SKM-1 (cell line): Measurements from ENCODE around the gene U2AF2.
A peak's percentile ranks its signal among the peaks of the same experiment; 100 is the strongest.

Experiments
- DNase-seq: peaks from one replicate; lab custom pipeline; 2025; ENCODE audit not compliant: unreplicated experiment; lab: John Stamatoyannopoulos, UW

Gene U2AF2

GRCh38 chr19:55654323-55654867, 440 bp upstream of the U2AF2 start:
- peak; percentile 86 for DNase-seq

DNA sequence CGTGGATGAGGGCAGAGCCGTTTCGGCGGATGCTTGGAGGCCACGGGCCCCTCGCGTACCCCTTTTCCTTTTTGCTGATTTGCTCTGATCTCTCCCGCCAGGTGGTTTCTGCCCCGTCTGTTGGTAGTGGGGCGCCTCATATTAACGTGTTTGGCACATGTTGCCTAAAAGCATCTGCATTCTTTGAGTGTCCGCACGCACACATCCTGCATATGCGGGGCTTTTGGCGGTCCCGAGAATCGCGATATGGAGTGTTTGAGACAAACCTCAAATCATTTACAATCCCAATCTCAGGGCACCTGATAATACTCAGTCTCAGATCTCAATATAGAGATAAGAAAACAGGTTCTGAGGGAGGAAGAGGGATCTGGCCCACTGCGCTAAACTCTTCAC, 809 bp downstream of the U2AF2 start:
- no peak for DNase-seq

- DNase-seq, result no peak
These were observed 1.7 kb downstream of the U2AF2 start for GRCh38 chr19:55656552-55656951.

- DNase-seq, result no peak
These were observed 2.3 kb downstream of the U2AF2 start for GRCh38 chr19:55656988-55657747.

GRCh38 chr19:55658846-55659459, 4.1 kb downstream of the U2AF2 start:
- DNase-seq, result no peak

DNA sequence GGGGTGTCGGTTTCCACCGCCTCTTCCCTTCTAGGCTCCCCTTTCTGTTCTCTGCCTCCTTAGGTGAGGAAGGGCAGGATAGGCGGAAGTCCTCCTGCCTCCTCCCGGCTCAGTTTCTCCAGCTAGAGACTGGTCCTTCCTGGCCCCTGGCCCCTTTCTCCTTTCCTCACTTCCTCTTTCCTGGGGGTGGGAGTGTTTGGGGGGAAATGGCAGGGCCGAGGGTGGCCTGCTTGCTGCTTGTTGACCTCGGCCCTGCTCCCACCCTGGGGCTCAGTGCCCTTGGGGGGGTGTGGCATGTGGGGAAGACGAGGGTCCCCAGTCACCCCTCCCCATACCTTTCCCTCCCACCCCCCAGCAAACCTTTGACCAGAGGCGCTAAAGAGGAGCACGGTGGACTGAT, 5.0 kb downstream of the U2AF2 start:
- DNase-seq, result no peak

DNA sequence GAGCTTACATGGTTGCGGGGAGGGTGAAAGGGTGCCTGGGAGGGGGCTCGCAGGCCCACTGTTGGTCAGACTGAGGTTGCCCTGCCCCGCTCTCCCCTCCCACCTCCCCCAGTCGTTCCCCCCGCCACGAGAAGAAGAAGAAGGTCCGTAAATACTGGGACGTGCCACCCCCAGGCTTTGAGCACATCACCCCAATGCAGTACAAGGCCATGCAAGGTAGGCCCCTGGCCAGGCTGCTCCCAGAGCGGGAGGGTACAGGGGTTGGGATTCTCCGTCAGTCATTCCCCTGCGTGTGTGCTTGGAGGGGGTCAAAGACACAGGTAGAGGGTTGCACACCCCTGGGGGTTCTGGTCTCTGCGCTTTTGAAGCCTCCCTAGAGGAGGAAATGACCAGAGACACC, 5.6 kb downstream of the U2AF2 start:
- no peak for DNase-seq

DNA sequence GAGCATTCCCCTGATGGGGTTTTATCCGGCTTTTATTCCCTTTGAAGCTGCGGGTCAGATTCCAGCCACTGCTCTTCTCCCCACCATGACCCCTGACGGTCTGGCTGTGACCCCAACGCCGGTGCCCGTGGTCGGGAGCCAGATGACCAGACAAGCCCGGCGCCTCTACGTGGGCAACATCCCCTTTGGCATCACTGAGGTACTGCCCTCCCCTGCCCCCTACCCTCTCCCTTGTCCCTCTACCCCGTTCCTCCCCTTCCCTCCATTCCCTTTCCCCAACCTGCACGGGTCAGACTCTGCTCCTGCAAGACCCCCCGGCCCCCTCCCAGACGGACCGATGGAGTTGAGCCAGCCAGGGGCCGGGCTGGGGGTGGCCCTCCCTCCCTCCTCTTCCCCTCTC, 6.2 kb downstream of the U2AF2 start:
- no peak for DNase-seq

DNA sequence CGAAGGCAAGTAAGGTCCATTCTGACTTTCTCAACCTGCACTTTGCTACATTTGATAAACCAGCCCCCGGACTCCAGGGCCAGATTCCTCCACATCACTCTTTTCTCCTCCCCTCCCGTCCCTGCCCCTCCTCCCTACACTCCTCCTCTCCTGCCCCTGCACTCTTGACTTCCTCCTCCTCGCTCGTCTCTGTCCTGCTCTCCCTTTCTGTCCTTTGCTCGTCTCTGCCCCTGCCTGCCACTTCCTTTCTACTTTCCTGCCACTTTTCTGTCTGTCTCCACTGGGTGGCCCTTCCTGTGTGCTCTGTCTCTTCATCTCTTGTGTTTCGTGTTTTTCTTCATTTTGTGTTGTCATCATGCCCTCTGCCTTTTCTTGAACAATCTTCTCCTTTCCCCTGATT, 7.0 kb downstream of the U2AF2 start:
- DNase-seq, result no peak

- DNase-seq, result no peak
These were observed 9.2 kb downstream of the U2AF2 start for GRCh38 chr19:55663846-55664536.

GRCh38 chr19:55666343-55667005, 11.6 kb downstream of the U2AF2 start:
- no peak for DNase-seq

DNA sequence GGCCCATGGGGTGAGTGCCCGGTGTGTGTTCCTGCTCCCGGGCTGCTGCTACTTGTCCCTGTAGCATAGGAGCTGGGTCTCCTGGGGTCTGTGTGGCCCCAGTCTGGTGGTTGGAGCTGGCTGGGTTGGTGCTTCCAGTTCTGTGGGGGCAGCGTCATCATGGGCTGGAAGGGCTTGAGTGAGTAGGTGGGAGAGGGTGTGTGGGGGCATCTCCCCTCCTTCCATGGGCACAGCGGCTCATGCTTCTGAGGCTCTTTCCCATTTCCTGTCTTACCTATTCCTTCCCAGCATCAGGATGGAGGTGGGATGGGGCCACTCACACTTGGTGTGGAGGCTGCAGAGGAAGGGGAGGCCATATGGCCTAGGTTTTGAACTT, 12.2 kb downstream of the U2AF2 start:
- DNase-seq, result no peak

DNA sequence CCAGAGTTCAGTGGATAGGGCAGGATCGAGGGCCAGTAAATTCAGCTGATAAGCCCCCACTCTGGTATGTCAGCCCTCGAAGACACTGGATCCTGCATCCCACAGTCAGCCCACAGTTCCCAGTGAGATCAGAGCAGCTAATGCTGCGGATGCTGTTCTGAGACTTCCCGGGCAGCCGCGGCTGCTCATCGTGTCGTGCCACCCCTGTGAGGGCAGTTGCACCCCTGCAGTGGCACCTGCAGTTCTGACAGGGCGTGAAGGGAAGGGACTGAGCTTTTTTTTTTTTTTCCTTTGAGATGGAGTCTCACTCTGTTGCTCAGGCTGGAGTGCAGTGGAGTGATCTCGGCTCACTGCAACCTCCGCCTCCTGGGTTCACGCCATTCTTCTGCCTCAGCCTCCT, 12.7 kb downstream of the U2AF2 start:
- no peak for DNase-seq

DNA sequence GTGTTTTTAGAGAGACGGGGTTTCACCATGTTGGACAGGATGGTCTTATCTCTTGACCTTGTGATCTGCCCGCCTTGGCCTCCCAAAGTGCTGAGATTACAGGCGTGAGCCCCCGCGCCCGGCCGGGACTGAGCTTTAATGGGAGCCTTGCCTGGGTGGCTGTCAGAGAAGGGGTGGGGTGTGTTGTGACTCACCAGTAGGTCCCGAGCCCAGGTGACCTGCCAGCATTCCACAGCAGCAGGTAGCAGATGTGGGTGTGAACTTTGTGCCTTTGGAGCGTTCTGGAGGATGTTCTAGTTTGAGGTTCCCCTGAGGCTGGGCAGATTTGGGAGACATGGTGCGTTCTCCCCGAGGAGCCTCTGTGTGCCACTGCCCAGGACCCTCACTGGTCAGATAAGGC, 13.1 kb downstream of the U2AF2 start:
- DNase-seq, result no peak

DNA sequence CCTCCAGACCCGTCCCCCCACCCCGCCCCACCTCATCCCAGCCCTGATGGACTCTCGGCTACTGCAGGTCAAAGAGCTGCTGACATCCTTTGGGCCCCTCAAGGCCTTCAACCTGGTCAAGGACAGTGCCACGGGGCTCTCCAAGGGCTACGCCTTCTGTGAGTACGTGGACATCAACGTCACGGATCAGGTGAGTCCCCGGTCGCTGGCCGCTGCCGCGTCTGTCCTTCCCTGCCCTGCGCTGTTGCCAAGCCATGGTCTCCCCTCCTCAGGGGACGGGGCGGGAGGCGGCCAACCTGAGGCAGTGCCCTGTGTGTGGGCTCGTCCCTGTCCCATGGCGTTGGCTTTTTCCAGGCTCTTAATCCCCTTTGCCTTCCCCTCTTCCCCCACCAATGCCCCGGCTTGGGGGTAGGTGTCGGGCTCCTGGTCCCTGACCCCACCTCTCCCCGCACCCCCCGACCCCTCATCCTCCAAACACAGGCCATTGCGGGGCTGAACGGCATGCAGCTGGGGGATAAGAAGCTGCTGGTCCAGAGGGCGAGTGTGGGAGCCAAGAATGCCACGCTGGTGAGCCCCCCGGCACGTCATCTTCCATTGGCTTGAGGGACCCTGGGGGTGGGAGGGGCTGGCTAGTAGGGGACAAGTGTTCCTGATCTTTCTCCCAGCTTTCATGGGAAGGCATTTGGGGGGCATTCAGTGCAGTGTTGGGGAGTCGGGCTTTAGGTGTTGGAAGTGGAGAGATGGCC, 13.9 kb downstream of the U2AF2 start:
- DNase-seq, result no peak

- DNase-seq, result no peak
These were observed 14.8 kb downstream of the U2AF2 start for GRCh38 chr19:55669418-55670279.

DNA sequence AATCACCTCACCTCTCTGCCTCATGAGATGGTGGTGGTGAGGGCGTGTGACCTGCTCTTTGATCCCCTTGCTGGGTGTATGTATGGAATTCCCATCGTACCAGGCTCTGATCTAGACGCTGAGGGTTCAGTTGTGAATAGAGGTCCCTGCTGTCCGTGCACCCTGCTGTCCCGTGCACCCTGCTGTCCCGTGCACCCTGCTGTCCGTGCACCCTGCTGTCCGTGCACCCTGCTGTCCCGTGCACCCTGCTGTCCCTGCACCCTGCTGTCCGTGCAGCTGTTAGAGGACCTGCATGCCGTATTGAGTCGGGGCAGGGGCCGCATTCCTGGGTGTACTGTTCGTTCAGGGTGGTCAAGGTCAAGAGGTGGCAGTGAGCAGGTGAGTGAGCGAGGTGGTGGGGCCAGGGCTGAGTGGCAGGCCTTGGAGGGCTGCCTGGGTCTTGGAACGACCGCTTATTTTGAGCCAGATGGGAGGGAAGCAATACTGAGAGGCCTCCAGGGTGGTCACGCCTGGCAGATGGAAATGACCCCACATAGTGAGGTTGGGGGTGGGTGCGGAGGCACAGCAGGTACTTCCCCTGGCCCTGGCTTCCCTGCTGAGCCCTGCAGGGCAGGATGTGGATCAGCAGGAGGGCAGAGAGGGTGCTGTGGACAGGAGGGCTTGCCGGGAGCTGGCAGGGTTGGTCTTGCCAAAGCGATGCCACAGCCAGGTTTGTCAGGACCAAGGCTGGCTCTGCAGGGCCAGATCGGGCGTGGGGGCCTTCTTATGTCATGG, 15.6 kb downstream of the U2AF2 start:
- no peak for DNase-seq

GRCh38 chr19:55671054-55671378, 16.2 kb downstream of the U2AF2 start:
- DNase-seq, result no peak

DNA sequence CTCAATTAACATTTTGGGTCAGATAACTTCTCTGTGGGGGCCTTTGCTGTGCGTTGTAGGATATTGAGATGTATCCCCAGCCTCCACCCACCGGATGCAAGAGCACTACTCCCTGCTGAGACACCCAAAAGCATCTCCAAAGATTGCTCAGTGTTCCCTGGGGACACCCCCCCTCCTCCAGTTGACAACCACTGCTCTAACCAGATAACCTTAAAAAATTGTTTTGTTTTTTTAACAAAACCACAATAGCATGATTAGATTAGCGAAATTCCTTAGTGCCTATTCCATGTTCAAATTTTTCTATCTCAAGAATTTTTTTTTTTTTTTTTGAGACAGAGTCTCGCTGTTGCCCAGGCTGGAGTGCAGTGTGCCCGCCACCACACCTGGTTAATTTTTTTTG, 17.6 kb downstream of the U2AF2 start:
- no peak for DNase-seq
